ENCODE results near the gene NABP1.
A peak's percentile ranks its signal among the peaks of the same experiment; 100 is the strongest.

The NABP1 gene

DNA sequence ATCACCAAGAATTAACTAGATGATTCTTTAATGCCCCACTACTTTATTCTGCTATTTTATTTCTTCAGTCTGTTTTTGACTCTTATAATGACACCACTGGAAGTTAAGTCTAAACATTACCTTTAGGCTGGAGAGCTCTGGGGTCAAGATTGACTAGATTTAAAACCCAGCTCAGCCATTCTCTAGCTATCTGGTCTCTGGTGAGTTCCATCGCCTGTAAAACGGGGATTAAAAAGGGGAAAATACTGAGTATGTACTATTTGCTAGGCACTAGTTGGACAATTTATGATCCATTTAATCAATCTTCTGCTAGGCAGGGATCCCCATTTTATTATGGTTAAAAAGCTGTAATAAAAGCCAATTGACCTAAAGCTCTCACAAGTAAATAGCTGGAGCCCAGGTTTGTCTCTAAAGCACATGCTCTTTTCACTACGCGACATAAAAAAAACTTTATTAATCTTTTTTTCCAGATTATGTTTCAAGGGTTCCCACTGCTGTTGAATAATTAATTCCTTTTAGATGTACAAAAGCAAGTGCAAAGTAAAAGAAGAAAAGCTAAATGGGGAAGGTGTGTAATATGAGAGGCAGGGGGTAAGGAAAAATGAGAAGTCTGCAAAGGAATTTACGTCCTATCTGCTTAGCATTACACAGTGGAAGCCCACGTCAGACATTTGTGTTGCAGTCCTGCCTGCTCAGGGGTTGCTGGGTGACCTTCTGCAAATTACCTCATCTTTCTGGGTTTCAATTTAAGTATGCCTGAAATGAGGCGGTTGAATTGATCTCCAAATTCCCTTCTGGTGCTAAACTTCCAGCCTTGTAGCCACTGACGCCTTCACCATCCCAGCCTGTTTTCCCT, 918 bp upstream of the NABP1 start:
- TF ChIP-seq, protein P1, sequence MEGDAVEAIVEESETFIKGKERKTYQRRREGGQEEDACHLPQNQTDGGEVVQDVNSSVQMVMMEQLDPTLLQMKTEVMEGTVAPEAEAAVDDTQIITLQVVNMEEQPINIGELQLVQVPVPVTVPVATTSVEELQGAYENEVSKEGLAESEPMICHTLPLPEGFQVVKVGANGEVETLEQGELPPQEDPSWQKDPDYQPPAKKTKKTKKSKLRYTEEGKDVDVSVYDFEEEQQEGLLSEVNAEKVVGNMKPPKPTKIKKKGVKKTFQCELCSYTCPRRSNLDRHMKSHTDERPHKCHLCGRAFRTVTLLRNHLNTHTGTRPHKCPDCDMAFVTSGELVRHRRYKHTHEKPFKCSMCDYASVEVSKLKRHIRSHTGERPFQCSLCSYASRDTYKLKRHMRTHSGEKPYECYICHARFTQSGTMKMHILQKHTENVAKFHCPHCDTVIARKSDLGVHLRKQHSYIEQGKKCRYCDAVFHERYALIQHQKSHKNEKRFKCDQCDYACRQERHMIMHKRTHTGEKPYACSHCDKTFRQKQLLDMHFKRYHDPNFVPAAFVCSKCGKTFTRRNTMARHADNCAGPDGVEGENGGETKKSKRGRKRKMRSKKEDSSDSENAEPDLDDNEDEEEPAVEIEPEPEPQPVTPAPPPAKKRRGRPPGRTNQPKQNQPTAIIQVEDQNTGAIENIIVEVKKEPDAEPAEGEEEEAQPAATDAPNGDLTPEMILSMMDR (IDR thresholded peaks at IDR 0.05; ENCODE audit: control extremely low read depth, extremely low read depth, low read depth, missing control alignments), result no peak
- ChIA-PET CTCF (interaction anchor here (0.9 to 3.2 kb wide), 5 partner anchors 11 to 110 kb away, joined by 3 to 20 read pairs (median 5); no protein-coding TSS in a partner anchor), POLR2A (interaction anchor here (0.6 to 2.0 kb wide), 39 partner anchors 7 to 1913 kb away, joined by 3 to 23 read pairs (median 4); partner anchors contain the start of gene GLS)
- DNase-seq (ENCODE audit: extremely low spot score), result peak; percentile 42

DNA sequence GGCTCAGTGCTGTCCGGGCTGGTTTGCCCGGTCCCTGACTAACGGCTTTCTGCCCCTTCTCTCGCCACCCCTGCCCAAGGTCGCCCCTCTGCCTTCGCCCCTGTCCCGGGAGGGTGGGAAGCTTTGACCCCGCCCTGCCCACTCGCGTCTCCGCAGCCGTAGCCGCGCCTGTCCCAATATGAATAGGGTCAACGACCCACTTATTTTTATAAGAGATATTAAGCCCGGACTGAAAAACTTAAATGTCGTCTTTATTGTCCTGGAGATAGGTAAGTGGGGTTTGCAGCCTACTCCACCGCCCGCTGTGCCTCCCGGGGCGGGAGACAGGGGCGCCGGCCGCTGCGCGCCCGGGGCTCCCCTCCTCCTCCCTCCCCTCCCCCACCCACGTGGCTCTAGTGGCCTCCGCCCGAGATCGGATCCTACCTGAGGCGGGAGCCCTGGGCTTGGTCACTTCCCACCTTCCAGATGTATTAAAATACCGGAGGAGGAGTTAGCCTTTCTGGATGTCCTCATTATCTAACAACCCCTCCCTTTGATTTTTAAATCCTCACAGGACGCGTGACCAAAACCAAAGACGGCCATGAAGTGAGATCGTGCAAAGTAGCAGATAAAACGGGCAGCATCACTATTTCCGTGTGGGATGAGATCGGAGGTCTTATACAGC, 633 bp downstream of the NABP1 start:
- ChIA-PET CTCF (interaction anchor here (1.0 kb wide), 1 partner anchor 13 kb away, joined by 3 read pairs; no protein-coding TSS in a partner anchor), POLR2A (interaction anchor here (0.5 to 1.8 kb wide), 17 partner anchors 8 to 1512 kb away, joined by 3 to 23 read pairs (median 6); partner anchors contain the start of gene GLS)
- DNase-seq (ENCODE audit: extremely low spot score), result peak; percentile 55
- TF ChIP-seq, protein P1 (IDR thresholded peaks at IDR 0.05; ENCODE audit: control extremely low read depth, extremely low read depth, low read depth, missing control alignments), result no peak

DNA sequence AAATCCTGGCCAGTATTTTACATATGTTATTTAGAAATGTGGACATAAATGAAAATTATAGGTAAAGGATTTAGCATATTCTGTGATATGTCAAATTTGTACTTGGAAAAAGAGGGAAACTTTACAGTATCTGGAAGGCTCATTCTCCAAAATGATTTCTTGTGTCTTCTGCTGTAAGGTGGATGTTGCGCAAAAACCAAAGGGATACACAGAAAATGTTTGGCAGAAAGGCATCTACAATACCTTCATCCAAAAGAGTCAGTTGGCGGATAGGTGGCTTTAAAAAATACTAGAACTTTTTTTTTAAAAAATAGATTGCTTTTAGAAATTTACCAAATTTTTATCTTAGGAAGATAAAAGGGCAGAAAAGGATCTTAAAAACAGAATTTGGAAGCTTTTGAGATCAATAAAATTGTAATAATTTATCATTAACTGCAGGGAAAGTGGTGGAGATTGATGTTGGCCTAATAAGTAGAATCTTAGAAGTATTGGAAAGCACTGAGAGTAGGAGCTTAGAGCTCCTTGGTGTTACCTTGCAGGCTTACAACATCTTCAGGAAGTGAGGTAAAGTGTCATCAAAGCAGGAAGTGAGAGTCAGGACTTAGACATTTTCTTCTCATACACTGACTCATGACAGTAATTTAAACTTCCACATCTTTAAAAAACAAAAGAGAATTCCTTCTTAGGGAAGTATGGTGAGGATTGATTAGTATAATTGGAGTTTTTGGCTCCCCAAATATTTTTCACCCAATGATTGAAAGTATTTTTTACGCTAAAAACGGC, 2.1 kb downstream of the NABP1 start:
- no peak for DNase-seq (ENCODE audit: extremely low spot score)
- ChIA-PET POLR2A (interaction anchor here (0.8 to 1.3 kb wide), 2 partner anchors 42 to 1380 kb away, joined by 4 to 5 read pairs; no protein-coding TSS in a partner anchor), CTCF (interaction anchor here (1.0 to 1.6 kb wide), 2 partner anchors 12 to 113 kb away, joined by 3 to 6 read pairs; no protein-coding TSS in a partner anchor)
- TF ChIP-seq, protein P1 (IDR thresholded peaks at IDR 0.05; ENCODE audit: control extremely low read depth, extremely low read depth, low read depth, missing control alignments), result no peak

DNA sequence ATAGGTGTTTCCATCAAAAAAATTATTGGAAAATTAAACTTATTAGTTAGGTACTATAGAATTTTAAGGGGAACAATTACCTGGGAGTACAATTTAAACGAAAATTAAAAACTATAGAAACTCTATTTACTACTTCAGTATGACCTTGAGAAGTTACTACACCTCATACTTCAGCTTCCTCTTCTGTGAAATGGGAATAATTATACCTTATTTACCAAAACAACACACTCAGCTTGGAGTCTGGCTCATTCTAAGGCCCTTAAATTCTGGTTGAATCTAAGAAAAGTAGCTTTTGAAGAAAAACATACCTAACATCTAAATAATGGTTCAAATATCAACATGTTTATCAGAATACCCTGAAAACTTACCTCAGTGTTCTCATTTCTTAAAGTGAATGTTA, 2.7 kb downstream of the NABP1 start:
- POLR2A ChIA-PET, result interaction anchor here (0.8 to 1.3 kb wide), 2 partner anchors 42 to 1381 kb away, joined by 4 to 5 read pairs; no protein-coding TSS in a partner anchor
- TF ChIP-seq, protein P1 (IDR thresholded peaks at IDR 0.05; ENCODE audit: control extremely low read depth, extremely low read depth, low read depth, missing control alignments), result no peak
- CTCF ChIA-PET, result interaction anchor here (1.6 kb wide), 1 partner anchor 114 kb away, joined by 6 read pairs; no protein-coding TSS in a partner anchor
- no peak for DNase-seq (ENCODE audit: extremely low spot score)

DNA sequence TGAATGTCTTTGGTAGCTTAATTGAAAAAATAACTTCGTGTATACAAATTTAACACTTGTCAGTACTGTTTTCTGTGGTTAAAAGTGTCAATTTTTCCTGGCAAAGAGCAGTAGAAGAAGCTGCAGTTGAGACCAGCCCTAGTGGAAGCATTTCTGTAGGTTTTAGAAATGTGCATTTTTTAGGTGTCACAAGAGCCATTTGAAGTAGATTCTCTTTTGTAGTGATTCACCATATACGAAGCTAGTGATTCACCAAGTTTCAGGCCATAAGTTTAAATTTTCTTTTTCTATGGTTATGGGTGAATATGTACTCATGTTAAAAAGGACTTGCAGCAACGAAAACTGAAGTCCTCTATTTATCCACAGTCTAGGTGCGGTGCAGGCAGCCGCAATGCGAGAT, 4.2 kb downstream of the NABP1 start:
- ChIA-PET CTCF (interaction anchor here (1.2 to 1.3 kb wide), 2 partner anchors 9 to 115 kb away, joined by 4 to 5 read pairs; no protein-coding TSS in a partner anchor), POLR2A (no interaction called here)
- TF ChIP-seq, protein P1 (IDR thresholded peaks at IDR 0.05; ENCODE audit: control extremely low read depth, extremely low read depth, low read depth, missing control alignments), result no peak
- DNase-seq (ENCODE audit: extremely low spot score), result no peak
